CD14-positive monocyte (primary cell): ENCODE measurements around the gene NRXN3. TPM values are rescaled to one million over a fixed set of nuclear protein-coding genes. Genes with fewer than 3 reads are reported as not detected.

Experiments
- DNase-seq, 3 donors: peaks; one replicate each; pipeline ENCODE4 v3.0.0-alpha.2; 2011 to 2022
- H2AFZ ChIP-seq: 2 replicates; pipeline ENCODE4 v1.6.0; 2012; ENCODE audit warnings: mild to moderate bottlenecking, low read depth, low read length, inconsistent platforms; ENCODE audit not compliant: insufficient read depth, poor library complexity, severe bottlenecking
- H3K27ac ChIP-seq, 2 donors: 1 replicate in 1 of 2; 2 replicates in 1 of 2; pipeline ENCODE4 v1.5.1; 2012 to 2013; ENCODE audit warnings: low read length in 2 of 2, control low read depth in 1 of 2, inconsistent platforms in 1 of 2, low read depth in 1 of 2, mild to moderate bottlenecking in 1 of 2
- H3K27me3 ChIP-seq, 2 donors: one replicate each; pipeline versions ENCODE4 v1.6.0 to v1.6.1; 2011 to 2013; ENCODE audit warnings: low read length in 2 of 2; ENCODE audit not compliant: control insufficient read depth in 2 of 2, insufficient read depth in 2 of 2
- H3K36me3 ChIP-seq, 2 donors: replicated peaks in 1 of 2; 1 replicate in 1 of 2; 2 replicates in 1 of 2; pipeline versions ENCODE4 v1.5.1 to v1.6.1; 2012 to 2013; ENCODE audit warnings: low read length in 2 of 2, control low read depth in 1 of 2, inconsistent platforms in 1 of 2, mild to moderate bottlenecking in 1 of 2; ENCODE audit not compliant: insufficient read depth in 2 of 2, control insufficient read depth in 1 of 2
- H3K4me1 ChIP-seq, 2 donors: 1 replicate in 1 of 2; 2 replicates in 1 of 2; pipeline versions ENCODE4 v1.5.1 to v1.6.1; 2012 to 2013; ENCODE audit warnings: low read length in 2 of 2, control low read depth in 1 of 2, inconsistent platforms in 1 of 2, mild to moderate bottlenecking in 1 of 2, moderate library complexity in 1 of 2; ENCODE audit not compliant: insufficient read depth in 2 of 2, control insufficient read depth in 1 of 2
- H3K4me2 ChIP-seq: replicated peaks from 2 replicates; pipeline ENCODE3; 2012; ENCODE audit warnings: low read length, moderate library complexity, mild to moderate bottlenecking; ENCODE audit not compliant: poor library complexity, severe bottlenecking; ENCODE audit errors: extremely low read depth
- H3K4me3 ChIP-seq, 3 experiments: fragments of 200-600 bp in 1 of 3; sonication (generic) in 1 of 3; replicated peaks in 1 of 3; 1 replicate in 2 of 3; 2 replicates in 1 of 3; pipeline ENCODE4 v1.5.1; 2011 to 2013; ENCODE audit warnings: low read length in 3 of 3, mild to moderate bottlenecking in 3 of 3, control low read depth in 2 of 3, low read depth in 2 of 3, inconsistent platforms in 1 of 3, moderate library complexity in 1 of 3
- H3K79me2 ChIP-seq: 2 replicates; pipeline ENCODE4 v1.6.0; 2012; ENCODE audit warnings: mild to moderate bottlenecking, control low read depth, inconsistent platforms, low read length, moderate library complexity; ENCODE audit not compliant: insufficient read depth
- H3K9ac ChIP-seq: 2 replicates; pipeline ENCODE4 v1.6.0; 2017; ENCODE audit warnings: low read length, mild to moderate bottlenecking; ENCODE audit not compliant: insufficient read depth, poor library complexity, severe bottlenecking
- H3K9me3 ChIP-seq, 2 donors: replicated peaks in 1 of 2; 1 replicate in 1 of 2; 2 replicates in 1 of 2; pipeline versions ENCODE4 v1.5.1 to v1.6.1; 2012 to 2013; ENCODE audit warnings: low read length in 2 of 2, control low read depth in 1 of 2; ENCODE audit not compliant: control insufficient read depth in 1 of 2, insufficient read depth in 1 of 2
- H4K20me1 ChIP-seq: 2 replicates; pipeline ENCODE4 v1.6.0; 2012; ENCODE audit warnings: mild to moderate bottlenecking, low read length, control low read depth, moderate library complexity; ENCODE audit not compliant: insufficient read depth
- H3K27ac Mint-ChIP-seq, 7 donors: one replicate each; pipeline ENCODE4 v1.8.0; 2020; ENCODE audit warnings: mild to moderate bottlenecking in 7 of 7, mixed read lengths in 7 of 7, moderate library complexity in 6 of 7, inconsistent platforms in 2 of 7
- H3K27me3 Mint-ChIP-seq, 3 donors: one replicate each; pipeline ENCODE4 v1.8.0; 2021 to 2022; ENCODE audit warnings: low read depth in 3 of 3, mild to moderate bottlenecking in 3 of 3, mixed read lengths in 3 of 3, moderate library complexity in 3 of 3, inconsistent platforms in 1 of 3
- H3K36me3 Mint-ChIP-seq, 2 donors: one replicate each; pipeline ENCODE4 v1.8.0; 2020; ENCODE audit warnings: mixed read lengths in 2 of 2, inconsistent platforms in 1 of 2, mild to moderate bottlenecking in 1 of 2
- H3K4me1 Mint-ChIP-seq: one replicate; pipeline ENCODE4 v1.8.0; 2020; ENCODE audit warnings: mild to moderate bottlenecking, mixed read lengths
- H3K4me3 Mint-ChIP-seq, 2 donors: one replicate each; pipeline ENCODE4 v1.8.0; 2020; ENCODE audit warnings: mild to moderate bottlenecking in 2 of 2, mixed read lengths in 2 of 2, moderate library complexity in 1 of 2
- H3K9me3 Mint-ChIP-seq, 7 donors: one replicate each; pipeline ENCODE4 v1.8.0; 2020 to 2022; ENCODE audit warnings: mixed read lengths in 7 of 7, mild to moderate bottlenecking in 6 of 7, moderate library complexity in 6 of 7, inconsistent platforms in 2 of 7
- CTCF ChIP-seq: fragments of 200-600 bp; IDR thresholded peaks from one replicate; pipeline ENCODE4 v1.8.0; 2022; ENCODE audit warnings: antibody characterized with exemption, mild to moderate bottlenecking
- WGBS: methylation state at CpG from one replicate; pipeline ENCODE4 v1.1.5; 2013; ENCODE audit warnings: missing lambda C conversion rate; ENCODE audit not compliant: insufficient coverage; 5-methylcytosine and 5-hydroxymethylcytosine counted together
- intact Hi-C, 2 donors: fragments of 100-400 bp; cut with micrococcal nuclease; formaldehyde crosslinking; loops; one replicate each; pipeline versions ENCODE4 v1.15.0 to v1.15.1; 2023
- polyA plus RNA-seq, 3 donors: library from polyadenylated mRNA; depleted of rRNA in 1 of 3; unstranded in 2 of 3; stranded (reverse) in 1 of 3; fragments of 300-500 nt in 2 of 3; fragments of >200 nt in 1 of 3; fragmentation: Illumina TruSeq in 2 of 3; gene quantifications; 1 replicate in 2 of 3; 2 replicates in 1 of 3; pipeline ENCODE4 v1.2.3, GENCODE V29; 2012 to 2021

Gene NRXN3
- polyA plus RNA-seq, 3 donors: not detected

DNA sequence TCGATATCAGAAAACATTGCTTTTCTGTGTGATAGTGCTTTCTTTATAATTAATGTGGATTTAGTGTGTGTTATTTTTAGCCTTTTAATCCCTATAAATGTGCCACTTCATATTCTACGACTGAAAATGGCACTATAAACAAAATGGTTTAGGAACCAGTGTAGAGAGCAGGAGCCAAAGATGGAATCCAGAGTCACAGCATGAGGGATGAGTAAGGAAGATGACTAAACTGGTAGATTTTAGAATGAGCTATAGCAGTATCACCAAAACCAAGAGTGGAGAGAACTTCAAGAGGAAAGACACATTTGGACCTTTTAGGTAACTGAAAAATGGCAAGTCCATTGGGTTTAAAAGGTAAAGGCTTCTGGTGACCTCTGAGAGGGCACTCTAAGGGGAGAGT, 887.2 kb downstream of the NRXN3 start:
- DNase-seq: no peak
- no peak overlapping the region for H3K9ac ChIP-seq
- no peak for TF ChIP-seq CTCF
- H3K36me3 ChIP-seq: no peaks in the 10 kb centered on the region
- no peak overlapping the region for H3K27ac ChIP-seq
- Mint-ChIP-seq H3K27me3 (peaks cover 0 to 4% (median 0%) of the 10 kb centered on the region in 3 donors), H3K9me3 (peaks cover 3 to 10% (median 7%) of the 10 kb centered on the region in 7 donors), H3K4me3 (no peak overlapping the region), H3K27ac (no peak overlapping the region), H3K36me3 (no peaks in the 10 kb centered on the region), H3K4me1 (no peaks in the 10 kb centered on the region)
- H3K4me2 ChIP-seq: no peak overlapping the region
- intact Hi-C loops: no loop called here
- no peak overlapping the region for H3K4me3 ChIP-seq
- no CpG with 5 or more reads among the region's 2 CpGs for WGBS
- no peak overlapping the region for H2AFZ ChIP-seq
- H3K27me3 ChIP-seq: no peaks in the 10 kb centered on the region
- H4K20me1 ChIP-seq: no peaks in the 10 kb centered on the region
- H3K79me2 ChIP-seq: no peaks in the 10 kb centered on the region
- H3K4me1 ChIP-seq: no peaks in the 10 kb centered on the region
- peaks cover 0 to 3% of the 10 kb centered on the region in 2 donors for H3K9me3 ChIP-seq

GRCh38 chr14:79062226-79062625, 892.1 kb downstream of the NRXN3 start:
- Histone ChIP-seq H3K9ac (no peak overlapping the region), H3K27me3 (no peaks in the 10 kb centered on the region), H3K36me3 (no peaks in the 10 kb centered on the region), H3K4me3 (no peak overlapping the region), H3K27ac (no peak overlapping the region), H3K9me3 (peaks cover 0 to 3% of the 10 kb centered on the region in 2 donors), H3K4me2 (no peak overlapping the region), H2AFZ (no peak overlapping the region), H4K20me1 (no peaks in the 10 kb centered on the region), H3K4me1 (peaks cover 5 to 7% of the 10 kb centered on the region in 2 donors), H3K79me2 (no peaks in the 10 kb centered on the region)
- no peak overlapping the region for H3K27ac Mint-ChIP-seq
- no peaks in the 10 kb centered on the region for H3K36me3 Mint-ChIP-seq
- peaks cover 4 to 8% (median 6%) of the 10 kb centered on the region in 3 donors for H3K27me3 Mint-ChIP-seq
- no peak for DNase-seq
- no peak for TF ChIP-seq CTCF
- intact Hi-C loops: no loop called here
- H3K4me3 Mint-ChIP-seq: no peak overlapping the region
- no CpG with 5 or more reads among the region's 3 CpGs for WGBS
- peaks cover 1 to 13% (median 8%) of the 10 kb centered on the region in 7 donors for H3K9me3 Mint-ChIP-seq
- H3K4me1 Mint-ChIP-seq: peaks cover 7% of the 10 kb centered on the region
